PC-3 (cell line): Measurements from ENCODE around the gene NES. TPM values are rescaled to one million over a fixed set of nuclear protein-coding genes. Genes with fewer than 3 reads are reported as not detected.
A peak's percentile ranks its signal among the peaks of the same experiment; 100 is the strongest.

Experiments used
- ATAC-seq: fragments of 200-7000 bp; cut with Tn5 transposase; 2 replicates; pipeline ENCODE4 v1.9.1; 2020; ENCODE audit warnings: mild to moderate bottlenecking, moderate library complexity
- BruUV-seq: library from RNA; stranded (reverse); fragments of 400-500 nt; replicated peaks from 2 replicates; lab custom pipeline; 2021; lab: Mats Ljungman, UMichigan
- CTCF ChIA-PET: fragments of 300-600 bp; sonication (Branson Sonifier 250); formaldehyde crosslinking; loops from one replicate; lab custom pipeline; 2022; ENCODE audit warnings: antibody characterized with exemption; lab: Charles Lee
- POLR2A ChIA-PET: fragments of 300-600 bp; sonication (Branson Sonifier 250); formaldehyde crosslinking; loops from one replicate; lab custom pipeline; 2022; ENCODE audit warnings: antibody characterized with exemption; ENCODE audit not compliant: unreplicated experiment; lab: Charles Lee
- DNase-seq: peaks from one replicate; pipeline ENCODE4 v3.0.0-alpha.2; 2015
- H2AFZ ChIP-seq: fragments of 300-600 bp; sonication (generic); 2 replicates; pipeline ENCODE4 v1.6.0; 2016; ENCODE audit warnings: antibody characterized with exemption, low read length
- H3F3A ChIP-seq: fragments of 300-600 bp; sonication (generic); one replicate; pipeline ENCODE4 v1.6.0; 2017; ENCODE audit warnings: antibody characterized with exemption, low read length, control low read depth, mild to moderate bottlenecking; ENCODE audit not compliant: unreplicated experiment
- H3K27ac ChIP-seq: fragments of 300-600 bp; sonication (generic); 2 replicates; pipeline ENCODE4 v1.5.1; 2016; ENCODE audit warnings: mild to moderate bottlenecking, low read length
- H3K27me3 ChIP-seq: fragments of 300-600 bp; sonication (generic); 2 replicates; pipeline ENCODE4 v1.6.1; 2016; ENCODE audit warnings: low read length, mixed read lengths
- H3K36me3 ChIP-seq: fragments of 300-600 bp; sonication (generic); 2 replicates; pipeline ENCODE4 v1.6.1; 2016; ENCODE audit warnings: low read depth, mixed run types, low read length, mixed read lengths
- H3K4me1 ChIP-seq: fragments of 300-600 bp; sonication (generic); 2 replicates; pipeline ENCODE4 v1.5.1; 2016; ENCODE audit warnings: low read length; ENCODE audit not compliant: insufficient read depth
- H3K4me2 ChIP-seq: fragments of 300-600 bp; sonication (generic); 2 replicates; pipeline ENCODE4 v1.6.0; 2016; ENCODE audit warnings: low read length
- H3K4me3 ChIP-seq: fragments of 300-600 bp; sonication (generic); 2 replicates; pipeline ENCODE4 v1.5.1; 2016; ENCODE audit warnings: mild to moderate bottlenecking, low read length, mixed read lengths
- H3K79me2 ChIP-seq: fragments of 300-600 bp; sonication (generic); 2 replicates; pipeline ENCODE4 v1.6.1; 2017; ENCODE audit warnings: low read length, mixed read lengths
- H3K9ac ChIP-seq: fragments of 300-600 bp; sonication (generic); 2 replicates; pipeline ENCODE4 v1.6.0; 2016; ENCODE audit warnings: mild to moderate bottlenecking, low read length
- H3K9me2 ChIP-seq: fragments of 300-600 bp; sonication (generic); replicated peaks from 2 replicates; pipeline ENCODE4 v1.6.1; 2016; ENCODE audit warnings: mixed run types, low read length, mixed read lengths
- H3K9me3 ChIP-seq: fragments of 300-600 bp; sonication (generic); 2 replicates; pipeline ENCODE4 v1.6.1; 2016; ENCODE audit warnings: low read length, mixed read lengths
- H4K20me1 ChIP-seq: fragments of 300-600 bp; sonication (generic); 2 replicates; pipeline ENCODE4 v1.6.1; 2016; ENCODE audit warnings: low read length, mixed read lengths
- EZH2 ChIP-seq: fragments of 300-600 bp; sonication (generic); IDR thresholded peaks from one replicate; pipeline ENCODE4 v1.6.1; 2017; ENCODE audit warnings: antibody characterized with exemption, mild to moderate bottlenecking, low read length; ENCODE audit not compliant: unreplicated experiment
- EZH2phosphoT487 ChIP-seq: fragments of 300-600 bp; sonication (generic); IDR thresholded peaks from 2 replicates; pipeline ENCODE4 v1.6.1; 2018; ENCODE audit warnings: mild to moderate bottlenecking, antibody characterized with exemption, low read length, borderline replicate concordance
- intact Hi-C: fragments of 100-400 bp; cut with micrococcal nuclease; formaldehyde crosslinking; loops from 2 replicates; pipeline ENCODE4 v1.9.0; 2023
- total RNA-seq: library from RNA; depleted of rRNA; stranded (reverse); fragments of >200 nt; gene quantifications from 2 replicates; pipeline ENCODE4 v1.2.3, GENCODE V29; 2014
- TF ChIP-seq, protein P1 (sequence below): fragments of 300-600 bp; sonication (generic); conservative IDR thresholded peaks from 2 replicates; pipeline ENCODE4 v1.5.1; 2017; ENCODE audit warnings: antibody characterized with exemption, low read depth, mild to moderate bottlenecking, low read length

Gene NES
- total RNA-seq, 1 experiment from 2014 or later: 58.2 TPM

DNA sequence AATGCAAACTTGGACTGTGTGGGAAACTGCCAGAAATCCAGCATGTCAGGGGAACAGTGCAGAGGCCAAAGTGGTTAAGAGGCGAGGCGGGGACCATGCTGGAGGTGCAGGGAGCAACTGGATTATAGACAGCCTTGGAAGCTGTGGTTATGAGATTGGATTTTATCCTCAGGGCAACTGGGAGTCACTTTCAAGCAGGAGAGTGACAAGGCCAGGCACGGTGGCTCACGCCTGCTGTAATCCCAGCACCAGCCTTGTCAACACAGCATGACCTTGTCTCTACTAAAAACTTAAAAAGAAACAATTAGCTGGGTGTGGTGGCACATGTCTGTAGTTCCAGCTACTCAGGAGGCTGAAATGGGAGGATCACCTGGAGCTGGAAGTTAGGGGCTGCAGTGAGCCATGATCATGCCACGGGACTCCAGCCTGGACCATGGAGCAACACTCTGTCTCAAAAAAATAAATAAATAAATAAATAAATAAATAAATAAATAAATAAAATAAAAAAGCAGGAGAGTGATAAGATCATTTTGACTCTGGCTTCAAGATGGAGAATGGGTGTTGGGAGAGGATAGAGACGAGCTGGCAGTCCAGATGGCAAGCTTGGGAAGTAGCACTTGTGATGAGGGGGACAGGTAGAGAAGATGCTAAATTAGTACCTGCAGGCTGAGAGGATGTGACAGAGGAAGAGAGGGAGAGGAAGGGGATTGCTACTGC lies 54.5 kb downstream of the NES start:
- H3K36me3 ChIP-seq: no peaks in the 10 kb centered on the region
- no peak overlapping the region for H3K4me2 ChIP-seq
- H3F3A ChIP-seq: no peaks in the 10 kb centered on the region
- H3K9me3 ChIP-seq: no peaks in the 10 kb centered on the region
- H3K9me2 ChIP-seq: no peaks in the 10 kb centered on the region
- no peaks in the 10 kb centered on the region for H4K20me1 ChIP-seq
- DNase-seq: no peak
- H3K79me2 ChIP-seq: no peaks in the 10 kb centered on the region
- no peak for ATAC-seq
- BruUV-seq: no TSS peak
- no peak overlapping the region for H3K4me3 ChIP-seq
- ChIA-PET POLR2A (interaction anchor here (0.6 kb wide), 1 partner anchor 105 kb away, joined by 5 read pairs; no protein-coding TSS in a partner anchor), CTCF (no interaction called here)
- H3K27ac ChIP-seq: no peak overlapping the region
- 0 out of 2 replicates have a peak, but pooled peaks cover 6% of the 10 kb centered on the region for H3K4me1 ChIP-seq
- TF ChIP-seq, protein P1, sequence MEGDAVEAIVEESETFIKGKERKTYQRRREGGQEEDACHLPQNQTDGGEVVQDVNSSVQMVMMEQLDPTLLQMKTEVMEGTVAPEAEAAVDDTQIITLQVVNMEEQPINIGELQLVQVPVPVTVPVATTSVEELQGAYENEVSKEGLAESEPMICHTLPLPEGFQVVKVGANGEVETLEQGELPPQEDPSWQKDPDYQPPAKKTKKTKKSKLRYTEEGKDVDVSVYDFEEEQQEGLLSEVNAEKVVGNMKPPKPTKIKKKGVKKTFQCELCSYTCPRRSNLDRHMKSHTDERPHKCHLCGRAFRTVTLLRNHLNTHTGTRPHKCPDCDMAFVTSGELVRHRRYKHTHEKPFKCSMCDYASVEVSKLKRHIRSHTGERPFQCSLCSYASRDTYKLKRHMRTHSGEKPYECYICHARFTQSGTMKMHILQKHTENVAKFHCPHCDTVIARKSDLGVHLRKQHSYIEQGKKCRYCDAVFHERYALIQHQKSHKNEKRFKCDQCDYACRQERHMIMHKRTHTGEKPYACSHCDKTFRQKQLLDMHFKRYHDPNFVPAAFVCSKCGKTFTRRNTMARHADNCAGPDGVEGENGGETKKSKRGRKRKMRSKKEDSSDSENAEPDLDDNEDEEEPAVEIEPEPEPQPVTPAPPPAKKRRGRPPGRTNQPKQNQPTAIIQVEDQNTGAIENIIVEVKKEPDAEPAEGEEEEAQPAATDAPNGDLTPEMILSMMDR: no peak
- TF ChIP-seq EZH2 (no peak), EZH2phosphoT487 (no peak)
- intact Hi-C loops: no loop called here
- H2AFZ ChIP-seq: no peak overlapping the region
- H3K27me3 ChIP-seq: peaks cover 34% of the 10 kb centered on the region
- no peak overlapping the region for H3K9ac ChIP-seq

DNA sequence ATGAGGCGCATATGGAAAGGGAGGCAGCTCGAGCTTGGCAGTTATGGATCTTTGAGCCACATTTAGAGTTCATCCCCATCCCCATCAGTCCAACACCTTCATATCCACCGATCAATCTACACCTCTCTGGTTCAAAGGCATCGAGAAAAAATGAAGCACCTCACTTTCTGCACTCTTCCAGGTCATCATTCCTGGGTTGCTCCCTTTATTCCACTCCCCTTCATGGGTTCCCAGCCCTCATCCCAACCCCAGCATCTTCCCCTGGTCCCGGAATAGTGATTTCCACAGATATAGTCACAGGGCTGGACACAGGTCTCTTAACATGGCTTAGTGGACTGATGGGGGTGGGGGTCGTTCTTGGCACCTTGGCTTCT lies 57.6 kb downstream of the NES start:
- H2AFZ ChIP-seq: no peak overlapping the region
- no peak overlapping the region for H3K4me2 ChIP-seq
- H3K4me3 ChIP-seq: no peak overlapping the region
- CTCF ChIA-PET: no interaction called here
- no peaks in the 10 kb centered on the region for H3K36me3 ChIP-seq
- no TSS peak for BruUV-seq
- H4K20me1 ChIP-seq: no peaks in the 10 kb centered on the region
- intact Hi-C loops: no loop called here
- H3K9ac ChIP-seq: no peak overlapping the region
- H3F3A ChIP-seq: no peaks in the 10 kb centered on the region
- H3K27me3 ChIP-seq: peaks cover 31% of the 10 kb centered on the region
- H3K79me2 ChIP-seq: no peaks in the 10 kb centered on the region
- no peaks in the 10 kb centered on the region for H3K9me2 ChIP-seq
- no peak overlapping the region for H3K27ac ChIP-seq
- H3K4me1 ChIP-seq: peaks cover 7% of the 10 kb centered on the region
- no peaks in the 10 kb centered on the region for H3K9me3 ChIP-seq
- ATAC-seq (no peak), DNase-seq (no peak)
- POLR2A ChIA-PET: no interaction called here
- TF ChIP-seq, protein P1: 0 out of 2 replicates have a peak, but pooled peaks have one; percentile 3
- no peak for TF ChIP-seq EZH2

DNA sequence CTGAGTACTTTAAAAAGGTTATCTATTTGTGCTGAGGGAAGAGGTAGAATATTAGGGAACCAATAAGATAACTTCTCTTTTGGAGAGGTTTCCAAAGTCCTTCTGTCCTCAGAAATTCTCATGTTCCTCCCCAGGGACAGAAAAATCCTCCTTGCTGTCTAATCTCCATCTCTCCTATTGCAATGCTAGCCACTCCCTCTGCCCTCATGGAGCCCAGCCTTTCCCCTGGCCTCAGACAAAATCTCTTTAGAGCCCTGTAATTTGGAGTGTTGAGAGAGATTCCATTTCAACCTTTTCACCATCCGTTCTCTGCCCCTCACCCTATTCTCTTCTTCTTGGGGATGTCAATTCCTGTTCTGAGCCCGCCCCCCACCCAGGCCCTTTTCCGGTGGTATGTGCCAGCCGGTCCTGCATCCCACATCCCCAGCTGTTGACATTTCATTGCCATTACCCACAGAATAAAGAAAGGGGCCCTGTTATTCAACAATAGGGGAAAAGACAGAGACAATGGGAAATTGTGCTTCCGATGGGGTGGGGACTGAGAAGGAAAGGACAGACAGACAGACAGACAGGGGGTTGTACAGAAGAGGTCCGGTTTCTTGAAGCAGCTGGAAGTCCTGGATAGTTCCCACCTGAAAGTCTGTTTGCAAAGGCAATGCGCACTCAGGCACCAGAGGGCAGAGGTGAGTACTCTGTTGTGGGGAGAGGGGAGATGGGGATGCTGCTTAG lies 58.2 kb downstream of the NES start, which contains the start of gene HAPLN2:
HAPLN2 (plus strand) TSS at position 563 of the 729 bp plus-strand sequence. CDS start 4,076 bp downstream, outside the sequence.
- Histone ChIP-seq H3K79me2 (no peaks in the 10 kb centered on the region), H3K4me2 (no peak within 1 kb of the TSS), H3K4me3 (no peak within 1 kb of the TSS), H3K36me3 (no peaks in the 10 kb centered on the region), H4K20me1 (no peaks in the 10 kb centered on the region), H3F3A (no peaks in the 10 kb centered on the region), H3K9me2 (no peaks in the 10 kb centered on the region), H3K9ac (no peak within 1 kb of the TSS), H3K27me3 (peaks cover 25% of the 10 kb centered on the region), H3K4me1 (peaks cover 7% of the 10 kb centered on the region), H3K9me3 (no peaks in the 10 kb centered on the region), H2AFZ (no peak within 1 kb of the TSS), H3K27ac (no peak within 1 kb of the TSS)
- intact Hi-C loops: no loop called here
- DNase-seq: peak; percentile 60
- ATAC-seq: peak; percentile 66
- BruUV-seq: no TSS peak
- CTCF ChIA-PET: interaction anchor here (0.5 kb wide), 1 partner anchor 118 kb away, joined by 3 read pairs; no protein-coding TSS in a partner anchor
- POLR2A ChIA-PET: no interaction called here
- TF ChIP-seq, protein P1: peak; percentile 72
- TF ChIP-seq EZH2 (no peak), EZH2phosphoT487 (no peak)
